Stomach (tissue), 9 donors: ENCODE results near the gene COX7A1. TPM values are rescaled to one million over a fixed set of nuclear protein-coding genes. Genes with fewer than 3 reads are reported as not detected.

Experiments used
- DNase-seq, 2 donors: peaks; one replicate each; pipeline versions ENCODE4 v3.0.0 to v3.0.0-alpha.2; 2013 to 2019
- H3K27ac ChIP-seq, 5 donors: fragments of 200-600 bp in 4 of 5; sonication (generic) in 4 of 5; one replicate each; pipeline ENCODE4 v1.5.1; 2013 to 2019; ENCODE audit warnings: mild to moderate bottlenecking in 1 of 5, moderate library complexity in 1 of 5
- H3K27me3 ChIP-seq, 3 donors: fragments of 200-600 bp; sonication (generic); one replicate each; pipeline ENCODE4 v1.5.1; 2017 to 2019; ENCODE audit warnings: mixed run types in 1 of 3
- H3K36me3 ChIP-seq, 4 donors: fragments of 200-600 bp; sonication (generic); 1 replicate in 3 of 4; 2 replicates in 1 of 4; pipeline ENCODE4 v1.5.1; 2016 to 2019
- H3K4me1 ChIP-seq, 4 donors: fragments of 200-600 bp; sonication (generic); one replicate each; pipeline ENCODE4 v1.5.1; 2016 to 2019
- H3K4me3 ChIP-seq, 4 donors: fragments of 200-600 bp; sonication (generic) in 3 of 4; one replicate each; pipeline ENCODE4 v1.5.1; 2016 to 2019; ENCODE audit warnings: mild to moderate bottlenecking in 1 of 4
- H3K9me3 ChIP-seq, 4 donors: fragments of 200-600 bp; sonication (generic); one replicate each; pipeline ENCODE4 v1.5.1; 2016 to 2019
- CTCF ChIP-seq, 7 experiments: fragments of 450-650 bp in 4 of 7; fragments of 200-600 bp in 3 of 7; sonication (generic) in 3 of 7; IDR thresholded peaks; one replicate each; pipeline ENCODE4 v1.5.1; 2016 to 2019; ENCODE audit warnings: antibody characterized with exemption in 7 of 7, control low read depth in 2 of 7, mild to moderate bottlenecking in 1 of 7
- EP300 ChIP-seq: sonication (generic); formaldehyde crosslinking; IDR thresholded peaks from one replicate; pipeline ENCODE4 v1.6.1; 2017; ENCODE audit warnings: antibody characterized with exemption
- POLR2A ChIP-seq, 4 donors: fragments of 450-650 bp; IDR thresholded peaks; one replicate each; pipeline ENCODE4 v1.6.1; 2016; ENCODE audit warnings: antibody characterized with exemption in 4 of 4, control low read depth in 2 of 4, mild to moderate bottlenecking in 1 of 4, moderate library complexity in 1 of 4
- POLR2AphosphoS5 ChIP-seq, 3 donors: sonication (generic); formaldehyde crosslinking; IDR thresholded peaks; one replicate each; pipeline ENCODE4 v1.6.1; 2016; ENCODE audit warnings: antibody characterized with exemption in 3 of 3
- WGBS, 5 donors: extraction: QIAGEN DNeasy Blood & Tissue Kit in 3 of 5; methylation state at CpG; one replicate each; pipeline versions ENCODE4 v1.1.5 to v1.1.7; 2013 to 2018; 5-methylcytosine and 5-hydroxymethylcytosine counted together
- intact Hi-C: fragments of 100-400 bp; cut with DNase I; formaldehyde crosslinking; loops from one replicate; pipeline ENCODE4 v1.15.1; 2023; ENCODE audit warnings: low total_unique reads
- polyA plus RNA-seq, 3 donors: library from polyadenylated mRNA; stranded (reverse); fragments of 200-250 nt; gene quantifications; one replicate each; pipeline ENCODE4 v1.2.3, GENCODE V29; 2013
- total RNA-seq, 5 donors: library from RNA; depleted of rRNA; stranded (reverse); fragments of >200 nt; gene quantifications; one replicate each; pipeline versions ENCODE4 v1.1.0 to v1.2.3, GENCODE V29; 2014 to 2016
- donor health status: healthy with polysubstance abuse.
- donor health status: Bipolar disorder and iron deficiency.
- donor health status: healthy.

COX7A1 gene
- total and polyA plus RNA-seq, 8 donors: 4.0 to 43.4 (median 21.0) TPM; not detected in 1

GRCh38 chr19:36108684-36109083 is 43.6 kb downstream of the COX7A1 start:
- no peak overlapping the region for H3K4me3 ChIP-seq
- H3K4me1 ChIP-seq: peaks cover 3 to 12% (median 8%) of the 10 kb centered on the region in 4 donors
- intact Hi-C loops: no loop called here
- H3K27ac ChIP-seq: no peak overlapping the region
- 92 to 96% (median 96%) methylated on average over 3 of the region's 3 CpGs for WGBS, 5 donors
- TF ChIP-seq POLR2A (IDR thresholded peaks at IDR 0.05): no peak
- no peak for TF ChIP-seq CTCF (IDR thresholded peaks at IDR 0.05)
- no peak for TF ChIP-seq POLR2AphosphoS5 (IDR thresholded peaks at IDR 0.05)
- no peak for TF ChIP-seq EP300
- H3K27me3 ChIP-seq: no peaks in the 10 kb centered on the region
- H3K9me3 ChIP-seq: no peaks in the 10 kb centered on the region
- peaks cover 22 to 69% (median 50%) of the 10 kb centered on the region in 4 donors for H3K36me3 ChIP-seq
- no peak for DNase-seq

DNA sequence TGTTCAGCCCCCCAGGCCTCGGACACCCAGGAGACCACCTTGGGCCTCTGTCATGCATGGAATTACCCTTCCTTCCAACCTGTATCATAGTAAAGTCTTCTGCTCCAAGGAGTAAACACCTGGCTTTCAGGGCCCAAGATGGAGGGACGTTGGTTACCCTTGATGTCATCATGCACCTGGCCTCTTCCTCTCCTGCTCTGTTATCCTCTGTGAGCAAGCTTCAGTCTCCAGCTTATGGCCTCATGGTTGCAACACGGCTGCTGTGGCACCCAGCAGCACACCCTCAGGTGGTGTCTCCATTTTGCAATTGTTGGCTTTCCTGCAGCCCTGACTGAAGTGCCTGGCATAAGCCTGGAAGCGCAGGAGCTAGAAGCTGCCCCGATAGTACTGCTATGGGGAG is 45.3 kb downstream of the COX7A1 start:
- intact Hi-C loops: no loop called here
- 90 to 99% (median 94%) methylated on average over 2 to 5 of the region's 5 CpGs for WGBS, 5 donors
- no peak for DNase-seq

DNA sequence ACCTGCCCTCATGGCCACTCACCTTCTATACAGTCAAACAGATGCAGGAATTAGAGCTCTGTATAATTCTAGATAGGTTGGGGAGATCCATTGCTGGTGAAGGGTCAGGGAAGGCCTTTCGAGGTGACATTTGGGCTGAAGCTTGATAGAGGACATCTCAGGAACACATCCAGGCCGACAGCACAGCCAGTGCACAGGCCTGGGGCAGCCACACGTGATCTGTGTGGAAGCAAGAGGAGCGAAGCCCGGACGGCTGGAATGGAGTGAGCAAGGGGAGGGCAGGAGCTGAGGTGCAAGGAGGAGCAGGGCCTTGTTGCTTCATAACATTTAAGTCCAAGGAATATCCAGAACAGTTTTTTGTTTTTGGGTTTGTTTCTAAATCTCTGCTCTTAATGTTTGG is 45.8 kb downstream of the COX7A1 start:
- H3K27ac ChIP-seq: no peak overlapping the region
- DNase-seq: no peak
- no peak overlapping the region for H3K4me3 ChIP-seq
- 91 to 96% (median 93%) methylated on average over 6 of the region's 6 CpGs for WGBS, 5 donors
- TF ChIP-seq POLR2AphosphoS5 (IDR thresholded peaks at IDR 0.05): no peak
- no peak for TF ChIP-seq CTCF (IDR thresholded peaks at IDR 0.05)
- TF ChIP-seq EP300: no peak
- TF ChIP-seq POLR2A (IDR thresholded peaks at IDR 0.05): no peak
- intact Hi-C loops: no loop called here
- H3K27me3 ChIP-seq: no peaks in the 10 kb centered on the region
- no peaks in the 10 kb centered on the region for H3K9me3 ChIP-seq
- H3K4me1 ChIP-seq: no peaks in the 10 kb centered on the region
- H3K36me3 ChIP-seq: peaks cover 8 to 47% (median 31%) of the 10 kb centered on the region in 4 donors

More for the DNA sequence above, 45.3 kb downstream of the COX7A1 start:
- Histone ChIP-seq H3K36me3 (peaks cover 9 to 53% (median 37%) of the 10 kb centered on the region in 4 donors), H3K27ac (no peak overlapping the region), H3K4me1 (no peaks in the 10 kb centered on the region), H3K27me3 (no peaks in the 10 kb centered on the region), H3K9me3 (no peaks in the 10 kb centered on the region), H3K4me3 (no peak overlapping the region)
- TF ChIP-seq CTCF (IDR thresholded peaks at IDR 0.05) (no peak), POLR2AphosphoS5 (IDR thresholded peaks at IDR 0.05) (no peak), EP300 (no peak), POLR2A (IDR thresholded peaks at IDR 0.05) (no peak)

DNA sequence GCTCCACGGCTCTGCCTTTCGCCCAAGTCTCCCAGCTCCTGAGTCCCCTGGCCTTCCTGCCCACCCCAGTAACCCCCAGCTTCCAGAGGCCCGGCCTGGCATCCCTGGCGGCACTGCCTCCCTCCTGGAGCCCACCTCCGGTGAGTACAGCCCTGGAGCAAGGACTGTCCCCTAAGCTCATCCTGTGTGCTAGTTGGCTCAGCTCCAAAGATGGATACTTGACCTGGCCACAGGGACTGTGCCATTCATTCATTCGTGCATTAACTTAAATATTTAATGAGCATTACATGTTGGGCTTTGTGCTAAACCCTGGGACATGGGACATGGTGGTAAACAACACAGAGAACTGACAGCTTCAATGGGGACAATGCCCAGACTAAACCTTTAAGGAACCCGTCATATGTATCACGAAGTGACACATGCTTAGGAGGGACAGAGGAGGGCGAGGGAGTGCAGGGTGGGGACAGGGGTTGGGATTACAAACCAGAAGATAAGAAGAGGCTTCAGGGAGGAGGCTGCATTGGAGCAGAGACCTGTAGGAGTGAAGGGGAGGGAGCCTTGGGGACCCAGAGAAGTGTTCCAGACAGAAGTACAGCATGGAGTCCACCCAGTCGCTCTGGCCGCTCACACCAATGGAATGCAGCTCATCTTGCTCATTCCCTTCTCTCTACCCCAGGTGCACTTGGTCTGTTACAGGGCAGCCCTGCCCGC is 48.2 kb downstream of the COX7A1 start:
- Histone ChIP-seq H3K27ac (no peak overlapping the region), H3K9me3 (no peaks in the 10 kb centered on the region), H3K4me1 (no peaks in the 10 kb centered on the region), H3K4me3 (no peak overlapping the region), H3K27me3 (no peaks in the 10 kb centered on the region), H3K36me3 (peaks cover 0 to 36% (median 21%) of the 10 kb centered on the region in 4 donors)
- TF ChIP-seq EP300 (no peak), POLR2A (IDR thresholded peaks at IDR 0.05) (no peak), POLR2AphosphoS5 (IDR thresholded peaks at IDR 0.05) (no peak), CTCF (IDR thresholded peaks at IDR 0.05) (no peak)
- intact Hi-C loops: no loop called here
- WGBS, 5 donors: 89 to 93% (median 92%) methylated on average over 9 to 12 of the region's 12 CpGs
- no peak for DNase-seq
